SKM-1 (cell line): ENCODE measurements around the gene DNAJC19.
"Not testable (repeated sequence)": the region's sequence is repeated elsewhere in the genome, so short reads cannot be mapped to it uniquely, and the experiment has no call there.

Experiments used
- DNase-seq: peaks from one replicate; lab custom pipeline; 2025; ENCODE audit not compliant: unreplicated experiment; lab: John Stamatoyannopoulos, UW

The DNAJC19 gene

DNA sequence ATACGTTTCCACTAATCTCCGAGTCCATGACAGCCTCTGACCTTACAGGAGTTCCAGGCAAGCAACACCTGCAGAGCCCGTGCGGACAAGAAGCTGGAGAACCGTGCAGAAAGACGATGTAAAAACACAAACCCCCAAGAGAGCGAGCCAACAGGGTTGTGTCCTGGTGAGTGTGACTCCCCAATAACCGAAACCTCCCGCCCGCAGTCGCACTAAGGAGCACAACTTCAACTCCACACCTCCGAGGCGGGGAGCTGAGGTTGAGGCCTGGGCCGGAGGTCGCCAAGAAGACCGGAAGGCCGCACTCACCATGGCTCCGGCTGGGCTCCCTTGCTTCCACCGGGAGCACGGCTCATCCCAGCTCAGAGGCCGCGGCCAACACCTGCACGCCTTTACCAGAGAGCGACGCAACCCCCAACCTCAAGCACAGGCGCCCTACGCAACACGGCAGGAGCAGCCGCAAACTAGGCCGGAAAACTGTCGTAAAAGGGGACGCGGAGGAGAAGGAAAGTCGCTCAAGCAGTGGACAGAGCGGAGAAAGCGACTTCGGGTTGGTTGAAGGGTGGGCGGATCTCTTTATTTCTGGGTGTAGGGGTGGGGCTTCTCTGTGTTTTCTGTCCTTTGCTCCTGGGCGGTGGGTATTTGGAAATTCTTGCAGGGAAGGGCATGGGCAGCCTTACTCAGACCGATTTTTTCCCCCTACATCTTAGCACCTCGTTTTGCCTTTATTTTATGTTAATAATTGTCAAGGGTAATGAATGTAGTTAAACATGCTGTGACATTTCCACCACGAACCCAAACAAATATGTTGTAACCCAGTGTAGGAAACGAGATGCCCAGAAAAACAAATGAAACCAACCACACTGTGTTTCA is at the start of gene DNAJC19:
DNAJC19 (minus strand) TSS at position 446 of the 873 bp plus-strand sequence; CDS start at position 312, 134 bp downstream.
- peak; percentile 89 for DNase-seq

DNA sequence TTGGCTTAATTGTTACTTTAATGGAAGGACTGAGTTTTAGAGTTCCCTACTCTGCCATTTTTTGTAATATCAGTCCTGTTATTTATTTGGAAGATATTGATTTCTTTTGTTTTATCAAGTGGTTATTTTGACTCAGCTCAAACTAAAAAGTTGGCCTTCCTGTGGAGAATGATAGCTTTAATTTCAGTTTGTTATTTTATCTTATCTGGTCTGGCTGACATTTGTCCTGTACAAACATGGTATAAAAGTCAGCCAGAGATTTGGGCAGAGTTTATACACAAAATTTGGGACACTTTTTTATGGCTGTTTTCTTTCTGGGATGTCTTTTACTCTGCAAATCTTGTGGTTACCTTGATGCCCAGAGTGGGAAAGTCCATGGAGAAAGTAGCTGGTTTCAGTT is 41.4 kb upstream of the DNAJC19 start:
- no peak for DNase-seq

DNA sequence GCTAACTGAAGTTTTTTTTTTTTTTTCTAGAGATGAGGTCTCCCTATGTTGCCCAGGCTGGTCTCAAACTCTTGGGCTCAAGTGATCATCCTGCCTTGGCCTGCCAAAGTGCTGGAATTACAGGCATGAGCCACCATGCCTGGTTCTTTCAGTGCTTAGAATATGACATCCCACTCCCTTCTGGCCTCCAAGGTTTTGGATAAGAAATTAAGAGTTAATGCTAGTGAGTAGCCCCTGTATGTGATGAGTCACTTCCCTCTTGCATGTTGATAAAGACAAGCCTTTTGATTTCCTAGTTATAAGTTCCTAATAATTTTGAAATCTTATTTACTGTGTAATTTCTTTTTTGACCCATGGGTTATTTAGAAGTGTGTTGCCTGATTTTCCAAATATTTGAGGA is 35.7 kb upstream of the DNAJC19 start:
- DNase-seq = no peak

DNA sequence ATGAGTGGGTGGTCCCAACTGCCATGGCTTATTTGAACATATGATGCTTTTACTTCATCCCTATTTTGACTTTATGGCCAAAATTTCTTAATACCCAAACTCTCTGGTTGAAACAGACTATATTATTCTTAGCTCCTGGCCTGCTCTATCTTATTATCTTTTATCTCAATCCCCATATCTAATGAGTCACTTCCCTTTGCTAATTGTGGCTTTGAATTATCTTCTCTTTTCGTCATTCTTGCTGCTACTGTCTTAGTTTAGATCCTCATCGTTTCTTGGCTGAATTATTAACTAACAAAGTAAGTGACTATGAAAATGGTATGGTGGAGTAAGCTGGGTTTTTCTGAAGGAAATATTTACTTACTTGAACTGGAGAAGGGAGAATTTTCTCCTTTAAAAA is 28.2 kb upstream of the DNAJC19 start:
- DNase-seq = no peak

DNA sequence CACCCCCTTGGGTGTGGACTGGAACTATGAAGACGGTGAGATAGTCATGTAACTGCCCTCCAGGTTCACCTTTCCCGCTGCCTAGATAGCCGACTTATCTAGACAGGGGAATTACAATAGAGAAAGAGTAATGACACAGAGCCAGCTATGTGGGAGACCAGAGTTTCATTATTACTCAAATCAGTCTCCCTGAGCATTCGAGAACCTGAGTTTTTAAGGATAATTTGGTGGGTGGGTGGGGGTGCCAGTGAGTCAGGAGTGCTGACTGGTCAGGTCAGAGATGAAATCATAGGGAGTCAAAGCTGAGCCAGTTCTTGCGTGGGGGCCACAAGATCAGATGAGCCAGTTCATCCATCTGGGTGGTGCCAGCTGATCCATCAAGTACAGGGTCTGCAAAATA is 19.7 kb upstream of the DNAJC19 start:
- DNase-seq = no peak

DNA sequence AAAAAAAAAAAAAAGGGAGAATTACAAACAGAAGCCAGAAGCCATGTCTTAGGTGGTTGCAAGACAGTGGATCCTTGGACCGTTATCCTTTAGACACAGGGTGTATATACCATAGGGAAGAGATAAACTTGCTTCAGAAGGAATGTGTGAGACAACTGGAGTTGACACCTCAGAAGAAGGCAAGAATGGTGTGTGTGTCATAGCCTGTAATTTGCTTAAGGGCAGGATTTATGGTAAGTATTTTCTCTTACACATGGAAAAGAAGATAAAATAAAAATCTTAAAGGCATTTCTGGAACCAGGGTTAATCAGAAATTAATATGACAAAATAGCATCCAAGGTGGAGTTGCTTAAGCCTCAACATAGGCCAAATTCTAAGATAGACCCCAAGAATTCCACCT is 19.3 kb upstream of the DNAJC19 start:
- DNase-seq = no peak

DNA sequence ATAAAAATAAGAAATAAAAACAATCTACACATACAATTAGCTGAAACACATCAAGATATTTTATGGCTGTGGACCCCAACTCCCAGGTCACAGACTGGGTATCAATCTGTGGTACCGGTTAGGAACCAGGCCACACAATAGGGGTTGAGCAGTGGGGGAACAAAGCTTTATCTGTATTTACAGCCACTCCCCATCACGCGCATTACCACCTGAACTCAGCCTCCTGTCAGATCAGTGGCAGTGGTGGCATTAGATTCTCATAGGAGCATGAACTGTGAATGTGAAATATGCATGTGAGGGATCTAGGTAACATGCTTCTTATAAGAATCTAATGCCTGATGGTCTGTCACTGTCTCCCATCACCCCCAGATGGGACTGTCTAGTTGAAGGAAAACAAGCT is 17.7 kb upstream of the DNAJC19 start:
- no peak for DNase-seq

DNA sequence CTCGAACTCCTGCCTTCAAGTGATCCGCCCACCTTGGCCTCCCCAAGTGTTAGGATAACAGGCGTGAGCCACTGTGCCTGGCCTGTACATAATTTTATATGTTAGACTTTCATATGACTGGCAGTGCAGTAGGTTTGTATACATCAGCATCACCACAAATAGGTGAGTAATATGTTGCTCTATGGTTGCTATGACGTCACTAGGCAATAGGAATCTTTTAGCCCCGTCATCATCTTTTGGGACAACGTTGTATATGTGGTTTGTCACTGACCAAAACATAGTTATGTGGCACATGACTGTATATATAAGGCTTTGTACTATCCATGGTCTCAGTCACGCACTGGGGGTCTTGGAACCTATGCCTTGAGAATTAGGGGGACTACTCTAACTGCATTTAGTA is 17.0 kb upstream of the DNAJC19 start:
- no peak for DNase-seq

DNA sequence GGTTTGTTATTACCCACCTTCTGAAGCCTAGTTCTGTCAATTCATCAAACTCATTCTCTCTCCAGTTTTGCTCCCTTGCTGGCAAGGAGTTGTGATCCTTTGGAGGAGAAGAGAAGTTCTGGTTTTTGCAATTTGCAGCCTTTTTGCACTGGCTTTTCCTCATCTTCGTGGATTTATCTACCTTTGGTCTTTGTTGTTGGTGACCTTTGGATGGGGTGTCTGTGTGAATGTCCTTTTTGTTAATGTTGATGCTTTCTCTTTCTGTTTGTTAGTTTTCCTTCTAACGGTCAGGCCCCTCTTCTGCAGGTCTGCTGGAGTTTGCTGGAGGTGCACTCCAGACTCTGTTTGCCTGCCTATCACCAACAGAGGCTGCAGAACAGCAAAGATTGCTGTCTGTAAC is 13.9 kb upstream of the DNAJC19 start:
- DNase-seq = not testable (repeated sequence)

DNA sequence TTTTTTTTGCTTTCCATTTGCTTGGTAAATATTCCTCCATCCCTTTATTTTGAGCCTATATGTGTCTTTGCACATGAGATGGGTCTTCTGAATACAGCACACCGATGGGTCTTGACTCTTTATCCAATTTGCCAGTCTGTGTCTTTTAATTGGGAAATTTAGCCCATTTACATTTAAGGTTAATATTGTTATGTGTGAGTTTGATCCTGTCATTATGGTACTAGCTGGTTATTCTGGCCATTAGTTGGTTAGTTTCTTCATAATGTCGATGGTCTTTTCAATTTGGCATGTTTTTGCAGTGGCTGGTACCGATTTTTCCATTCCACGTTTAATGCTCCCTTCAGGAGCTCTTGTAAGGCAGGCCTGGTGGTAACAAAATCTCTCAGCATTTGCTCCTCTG is 12.8 kb upstream of the DNAJC19 start:
- not testable (repeated sequence) for DNase-seq

DNA sequence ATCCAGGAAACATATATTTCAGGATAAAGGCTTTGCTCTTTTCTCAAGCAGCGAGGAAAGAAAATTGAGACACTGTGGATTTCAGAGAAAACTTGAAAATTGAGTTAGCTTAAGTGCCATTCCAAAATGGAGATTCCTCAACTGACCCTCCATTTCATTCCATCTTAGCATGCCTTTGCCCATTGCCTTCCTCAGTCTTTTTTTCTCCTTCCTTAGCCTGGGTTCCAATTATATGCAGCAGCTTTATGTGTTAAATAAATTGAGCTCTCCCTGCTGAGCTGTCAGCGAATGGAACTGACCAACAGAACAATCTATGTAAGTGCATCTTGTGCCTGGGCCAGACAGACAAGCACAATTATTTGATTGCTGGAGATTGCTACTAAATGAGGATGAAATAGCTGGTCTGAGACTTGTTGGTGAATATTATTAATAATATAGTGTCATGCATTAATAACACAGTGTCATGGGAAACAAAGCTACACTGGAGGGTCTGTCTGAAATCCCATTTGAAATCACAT is 6.9 kb upstream of the DNAJC19 start:
- DNase-seq = no peak

DNA sequence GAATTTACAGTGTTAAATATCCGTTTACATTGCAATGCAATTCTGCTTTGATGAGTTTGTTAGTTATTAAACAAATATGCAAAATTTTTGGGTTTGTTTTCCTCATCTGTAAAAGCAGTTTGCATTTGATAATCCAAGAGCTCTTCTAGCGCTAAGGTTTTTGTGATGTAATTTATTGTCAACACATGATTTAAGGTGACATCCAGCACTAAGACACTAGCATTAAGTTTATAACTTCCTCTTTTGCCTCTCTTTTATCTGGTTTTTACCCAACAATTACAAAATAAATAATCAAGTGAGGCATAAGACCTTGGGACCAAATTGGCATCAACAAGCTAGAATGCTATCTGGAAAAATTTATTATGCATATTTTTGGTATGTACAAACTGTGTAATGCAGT is 969 bp upstream of the DNAJC19 start:
- DNase-seq = no peak

DNA sequence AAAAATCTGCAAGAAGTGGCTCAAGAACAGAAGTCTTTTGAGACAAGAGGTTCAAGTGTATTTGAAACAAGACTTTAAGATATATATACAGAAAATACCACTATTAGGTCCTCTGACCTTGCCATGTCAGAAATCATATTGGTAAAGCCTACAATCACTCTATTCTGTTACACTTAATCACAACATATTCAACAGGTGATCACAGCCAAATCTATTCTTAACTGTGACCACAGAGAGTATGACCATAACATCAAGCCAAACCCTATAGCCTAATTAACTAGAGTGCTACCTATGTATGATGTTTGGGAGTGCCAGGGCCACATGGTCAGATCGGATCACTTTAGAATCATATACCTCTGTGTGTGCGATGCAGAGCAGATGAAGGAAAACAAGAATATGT is 2.2 kb downstream of the DNAJC19 start:
- no peak for DNase-seq

DNA sequence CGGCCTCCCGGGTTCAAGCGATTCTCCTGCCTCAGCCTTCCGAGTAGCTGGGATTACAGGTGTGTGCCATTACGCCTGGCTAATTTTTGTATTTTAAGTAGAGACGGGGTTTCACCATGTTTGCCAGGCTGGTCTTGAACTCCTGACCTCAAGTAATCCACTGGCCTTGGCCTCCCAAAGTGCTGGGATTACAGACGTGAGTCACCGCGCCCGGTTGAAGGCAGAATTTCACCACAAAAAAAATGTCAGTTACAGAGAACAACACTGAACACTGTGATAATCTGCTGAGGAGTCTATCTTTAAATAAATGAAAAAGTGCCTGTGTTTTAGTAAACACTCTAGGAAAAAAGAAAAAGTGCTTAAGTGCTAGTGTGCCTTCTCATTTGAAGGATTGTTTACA is 3.2 kb downstream of the DNAJC19 start:
- DNase-seq = not testable (repeated sequence)

DNA sequence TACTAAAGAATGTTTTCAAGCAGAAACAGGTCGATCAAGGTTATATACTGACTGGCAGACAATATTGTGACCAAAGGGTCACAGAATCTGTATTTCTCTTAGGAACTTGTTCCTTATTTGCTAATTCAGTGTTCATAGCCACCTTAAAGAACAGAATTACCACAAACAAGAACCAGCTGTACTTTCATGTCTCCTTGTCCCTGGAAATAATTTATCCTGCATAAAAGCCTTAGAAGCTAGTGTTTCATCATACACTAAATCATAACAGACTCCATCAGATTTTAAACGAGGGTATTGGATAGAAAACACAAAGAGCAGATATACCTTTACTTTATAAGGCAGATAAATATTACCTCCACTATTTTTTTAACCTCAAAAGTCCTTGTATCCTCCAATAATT is 6.4 kb downstream of the DNAJC19 start:
- DNase-seq = no peak

DNA sequence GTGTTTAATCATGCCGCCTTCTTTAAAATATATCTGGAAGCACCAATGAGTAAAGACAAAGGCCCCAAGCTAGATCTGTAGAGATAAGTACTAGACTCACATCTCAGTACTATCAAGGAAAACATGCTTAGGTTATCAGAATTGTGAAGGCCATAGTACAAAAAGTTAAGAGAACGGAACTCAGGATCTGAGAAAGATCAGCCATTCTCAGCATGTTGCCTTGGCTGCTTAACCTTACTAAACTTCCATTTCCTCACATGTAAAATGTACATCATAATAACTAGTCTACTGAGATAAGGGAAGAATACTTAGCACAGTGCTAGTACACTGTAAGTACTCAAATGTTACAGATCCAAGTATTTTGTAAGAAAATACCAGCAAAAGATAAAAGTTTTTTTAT is 7.6 kb downstream of the DNAJC19 start:
- DNase-seq = no peak

DNA sequence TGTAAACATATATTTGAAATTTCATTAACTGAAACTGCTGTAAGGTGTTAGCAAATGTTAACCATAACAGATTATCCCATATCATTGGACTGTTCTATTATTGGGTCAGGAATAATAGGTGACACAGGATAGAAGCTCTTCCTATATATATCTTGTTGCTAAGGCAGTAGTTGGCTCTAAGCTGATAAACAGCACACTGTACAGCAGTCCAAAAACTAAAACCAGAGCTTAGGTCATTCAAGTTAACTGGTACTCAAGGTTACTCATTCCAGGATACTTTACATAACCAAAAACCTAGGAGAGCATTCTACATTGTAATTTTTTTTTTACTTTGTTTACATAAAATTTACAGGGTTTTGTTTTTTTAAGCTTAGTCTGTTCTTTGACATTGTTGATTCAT is 8.9 kb downstream of the DNAJC19 start:
- no peak for DNase-seq

DNA sequence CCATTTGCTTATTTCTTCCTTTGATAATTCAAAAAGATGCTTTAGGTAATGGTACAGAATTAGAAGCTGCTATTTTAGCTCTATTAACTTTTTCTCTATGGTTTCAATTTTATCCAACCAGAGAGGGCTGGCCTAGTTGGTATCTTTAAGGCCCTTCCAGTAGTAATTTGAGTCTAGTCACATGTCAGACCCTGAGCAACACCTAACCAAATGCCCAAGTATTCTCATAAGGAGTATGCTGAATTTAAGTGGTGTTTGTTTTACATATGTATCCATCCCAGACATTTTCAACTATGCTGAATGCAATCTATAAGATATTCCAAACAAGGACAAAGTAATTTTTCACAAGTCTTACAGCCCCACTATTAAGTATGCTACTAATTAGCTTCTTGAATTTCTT is 9.6 kb downstream of the DNAJC19 start:
- DNase-seq = no peak

DNA sequence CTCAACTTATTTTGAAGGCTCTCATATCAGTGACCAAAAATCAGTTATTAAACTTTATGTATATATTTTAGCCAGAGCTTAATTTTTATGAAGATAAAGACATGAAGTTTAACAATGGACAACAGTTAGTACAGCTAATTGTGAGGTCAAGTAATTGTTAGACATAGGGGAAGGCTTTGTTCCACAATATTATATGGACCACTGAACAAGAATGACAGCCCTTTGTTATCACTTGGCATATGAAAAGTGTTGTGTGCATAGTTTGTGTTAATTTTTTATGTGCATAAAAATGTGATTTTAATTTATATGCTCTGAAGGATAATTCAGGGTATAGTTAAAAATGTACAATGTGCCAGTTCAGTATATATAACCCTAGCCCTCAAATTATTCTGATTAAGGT is 12.0 kb downstream of the DNAJC19 start:
- DNase-seq = no peak

DNA sequence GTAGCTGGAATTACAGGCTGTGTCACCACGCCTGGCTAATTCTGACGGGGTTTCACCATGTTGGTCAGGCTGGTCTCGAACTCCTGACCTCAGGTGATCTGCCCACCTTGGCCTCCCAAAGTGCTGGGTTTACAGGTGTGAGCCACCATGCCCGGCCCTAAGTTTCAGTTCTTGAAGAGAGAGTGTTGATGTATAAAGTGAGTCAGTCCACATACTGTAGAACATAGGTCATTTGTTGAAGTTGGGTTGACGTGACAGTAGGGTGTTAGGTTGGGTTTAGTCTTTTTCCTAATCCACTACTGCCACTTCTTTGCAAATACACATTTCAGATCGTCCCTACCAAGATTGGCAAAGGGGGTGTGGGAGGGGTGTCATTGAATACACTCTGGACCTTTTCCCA is 15.2 kb downstream of the DNAJC19 start:
- DNase-seq = no peak

DNA sequence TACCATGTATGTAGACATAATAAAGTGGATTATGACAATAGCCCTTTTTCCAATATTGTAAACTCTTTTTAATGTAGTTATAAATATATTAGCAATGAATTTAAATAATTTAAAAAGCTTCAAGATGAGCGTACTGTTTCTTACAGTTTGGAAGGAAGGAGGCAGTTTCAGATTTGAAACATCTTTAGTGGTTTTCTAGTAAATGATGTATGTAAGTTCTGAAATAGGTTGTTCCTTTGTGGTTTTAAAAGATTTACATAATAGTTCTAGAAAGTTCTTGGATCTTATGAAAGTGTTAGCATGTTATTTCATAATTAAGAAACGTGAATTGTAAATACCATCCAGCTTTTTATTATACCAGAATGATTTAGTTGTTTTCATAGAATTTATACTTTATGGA is 16.0 kb downstream of the DNAJC19 start:
- no peak for DNase-seq

DNA sequence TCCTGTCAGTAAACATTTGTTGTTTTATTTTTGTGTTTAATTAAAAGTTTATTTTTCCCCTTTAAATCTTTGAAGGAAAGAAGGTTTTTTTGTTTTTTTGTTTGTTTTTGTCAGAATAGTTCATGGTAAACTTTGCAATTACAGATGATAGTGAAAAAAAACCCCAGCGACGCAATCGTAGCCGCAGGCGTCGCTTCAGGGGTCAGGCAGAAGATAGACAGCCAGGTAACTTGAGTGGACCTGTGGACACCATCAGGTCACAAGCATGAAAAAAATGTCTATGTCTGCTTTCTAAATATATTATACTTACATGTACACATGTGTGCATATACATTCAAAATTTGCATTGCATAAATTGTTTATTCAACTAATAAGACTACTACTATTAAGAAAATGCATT is 18.6 kb downstream of the DNAJC19 start:
- DNase-seq = no peak

DNA sequence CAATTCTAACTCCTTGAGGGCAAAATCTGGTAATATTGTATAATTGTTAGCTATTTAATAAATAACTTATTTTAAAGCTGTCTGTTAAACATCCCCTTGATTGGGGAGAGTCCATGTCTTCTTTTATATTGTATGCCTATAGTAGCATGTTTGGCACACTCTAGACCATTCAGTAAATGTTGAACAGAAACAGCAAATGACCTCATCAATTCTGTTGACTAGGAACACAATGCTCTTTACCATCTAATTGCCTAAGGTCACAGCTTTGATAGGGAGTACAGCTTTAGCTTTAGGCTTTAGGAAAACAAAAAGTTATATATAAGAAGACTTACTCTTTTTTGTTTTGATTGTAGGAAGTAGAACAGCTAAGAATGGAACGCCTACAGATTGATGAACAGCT is 27.0 kb downstream of the DNAJC19 start:
- DNase-seq = no peak
